Kidney (tissue), 14 donors: Measurements from ENCODE around the gene PCGF1. TPM values are rescaled to one million over a fixed set of nuclear protein-coding genes. Genes with fewer than 3 reads are reported as not detected.

Source experiments
- DNase-seq, 5 donors: peaks; one replicate each; pipeline ENCODE4 v3.0.0-alpha.2; 2013 to 2020
- FAIRE-seq: peaks from 2 replicates; lab custom pipeline; 2012; peaks lifted over from hg19 to GRCh38; lab: Jason Lieb, UNC
- H3K27ac ChIP-seq, 2 donors: one replicate each; pipeline ENCODE4 v1.7.0; 2013; ENCODE audit warnings: low read depth in 2 of 2, low read length in 2 of 2, inconsistent platforms in 1 of 2
- H3K27me3 ChIP-seq: one replicate; pipeline ENCODE4 v1.7.1; 2013; ENCODE audit warnings: low read length, inconsistent platforms; ENCODE audit not compliant: control insufficient read depth, insufficient read depth
- H3K36me3 ChIP-seq, 3 donors: one replicate each; pipeline versions ENCODE4 v1.7.0 to v1.7.1; 2013; ENCODE audit warnings: low read length in 3 of 3, control low read depth in 1 of 3, inconsistent platforms in 1 of 3; ENCODE audit not compliant: insufficient read depth in 3 of 3, control insufficient read depth in 2 of 3
- H3K4me1 ChIP-seq, 3 donors: one replicate each; pipeline versions ENCODE4 v1.7.0 to v1.7.1; 2013; ENCODE audit warnings: low read length in 3 of 3, inconsistent platforms in 1 of 3, low read depth in 1 of 3; ENCODE audit not compliant: control insufficient read depth in 2 of 3, insufficient read depth in 2 of 3
- H3K4me3 ChIP-seq, 3 donors: one replicate each; pipeline versions ENCODE4 v1.7.0 to v1.8.1; 2013; ENCODE audit warnings: low read length in 3 of 3, control low read depth in 1 of 3, inconsistent platforms in 1 of 3
- H3K9ac ChIP-seq, 3 donors: one replicate each; pipeline versions ENCODE4 v1.7.0 to v1.7.1; 2013; ENCODE audit warnings: low read length in 3 of 3, control low read depth in 1 of 3, inconsistent platforms in 1 of 3
- H3K9me3 ChIP-seq, 3 donors: one replicate each; pipeline versions ENCODE4 v1.7.0 to v1.7.1; 2013; ENCODE audit warnings: low read length in 3 of 3, control low read depth in 1 of 3, inconsistent platforms in 1 of 3; ENCODE audit not compliant: control insufficient read depth in 2 of 3, insufficient read depth in 1 of 3
- intact Hi-C: fragments of 100-400 bp; cut with DNase I; formaldehyde crosslinking; loops from one replicate; pipeline ENCODE4 v1.11.1; 2022
- polyA plus RNA-seq: library from polyadenylated mRNA; stranded (reverse); fragments of 350-450 nt; fragmentation: Illumina TruSeq; extraction: RNeasy Lipid Tissue Mini Kit (QIAGEN cat#74804); gene quantifications from one replicate; pipeline ENCODE4 v1.2.3, GENCODE V29; 2014; ENCODE audit warnings: low read depth, low replicate concordance; ENCODE audit not compliant: insufficient read depth
- total RNA-seq: library from RNA; stranded (reverse); fragmentation: NEBNext Ultra II Directional; extraction: Animal tissue kit (Norgen Biotek cat#: 25700); gene quantifications from one replicate; pipeline ENCODE4 v1.2.1, GENCODE V29; 2021
- TF ChIP-seq, protein P1 (sequence below): IDR thresholded peaks from 3 replicates; pipeline ENCODE4 v1.5.1; 2012; ENCODE audit warnings: mild to moderate bottlenecking, moderate library complexity, borderline replicate concordance; ENCODE audit not compliant: insufficient read depth; ENCODE audit errors: extremely low read depth
- donor health status: control.
- donor health status: control.
- donor health status: control.
- donor health status: control.
- donor health status: control.
- donor health status: DM: yes; HTN: yes; CAD: no.
- donor health status: Normal renal cell carcinoma (clear cell type).

PCGF1 gene
- total and polyA plus RNA-seq, 2 donors from 2014 or later: 20.1 to 20.7 TPM

DNA sequence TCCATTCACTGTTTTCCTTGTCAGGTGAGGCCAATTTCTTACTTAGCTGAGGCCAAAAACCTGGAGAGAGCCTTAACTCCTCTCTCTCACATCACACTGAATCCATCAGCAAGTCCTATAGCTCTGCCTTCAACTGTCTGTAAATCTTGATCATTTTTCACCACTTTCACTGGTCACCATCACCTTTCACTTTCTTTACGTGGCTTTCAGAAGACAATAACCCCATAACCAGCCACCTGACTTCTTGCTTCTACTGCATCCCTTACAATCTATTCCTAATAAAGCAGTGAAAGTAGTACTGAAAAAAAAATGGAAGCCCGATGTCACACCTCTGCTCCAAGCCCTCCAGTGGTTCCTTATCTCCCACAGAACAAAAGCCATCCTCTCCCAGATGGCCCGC, 38.5 kb upstream of the PCGF1 start:
- FAIRE-seq (no peak), DNase-seq (no peak)
- Histone ChIP-seq H3K9me3 (no peaks in the 10 kb centered on the region), H3K4me1 (peaks cover 0 to 4% (median 0%) of the 10 kb centered on the region in 3 donors), H3K27ac (no peak overlapping the region), H3K4me3 (no peak overlapping the region), H3K27me3 (no peaks in the 10 kb centered on the region), H3K9ac (no peak overlapping the region), H3K36me3 (no peaks in the 10 kb centered on the region)
- intact Hi-C loops: no loop called here
- TF ChIP-seq, protein P1, sequence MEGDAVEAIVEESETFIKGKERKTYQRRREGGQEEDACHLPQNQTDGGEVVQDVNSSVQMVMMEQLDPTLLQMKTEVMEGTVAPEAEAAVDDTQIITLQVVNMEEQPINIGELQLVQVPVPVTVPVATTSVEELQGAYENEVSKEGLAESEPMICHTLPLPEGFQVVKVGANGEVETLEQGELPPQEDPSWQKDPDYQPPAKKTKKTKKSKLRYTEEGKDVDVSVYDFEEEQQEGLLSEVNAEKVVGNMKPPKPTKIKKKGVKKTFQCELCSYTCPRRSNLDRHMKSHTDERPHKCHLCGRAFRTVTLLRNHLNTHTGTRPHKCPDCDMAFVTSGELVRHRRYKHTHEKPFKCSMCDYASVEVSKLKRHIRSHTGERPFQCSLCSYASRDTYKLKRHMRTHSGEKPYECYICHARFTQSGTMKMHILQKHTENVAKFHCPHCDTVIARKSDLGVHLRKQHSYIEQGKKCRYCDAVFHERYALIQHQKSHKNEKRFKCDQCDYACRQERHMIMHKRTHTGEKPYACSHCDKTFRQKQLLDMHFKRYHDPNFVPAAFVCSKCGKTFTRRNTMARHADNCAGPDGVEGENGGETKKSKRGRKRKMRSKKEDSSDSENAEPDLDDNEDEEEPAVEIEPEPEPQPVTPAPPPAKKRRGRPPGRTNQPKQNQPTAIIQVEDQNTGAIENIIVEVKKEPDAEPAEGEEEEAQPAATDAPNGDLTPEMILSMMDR: no peak

DNA sequence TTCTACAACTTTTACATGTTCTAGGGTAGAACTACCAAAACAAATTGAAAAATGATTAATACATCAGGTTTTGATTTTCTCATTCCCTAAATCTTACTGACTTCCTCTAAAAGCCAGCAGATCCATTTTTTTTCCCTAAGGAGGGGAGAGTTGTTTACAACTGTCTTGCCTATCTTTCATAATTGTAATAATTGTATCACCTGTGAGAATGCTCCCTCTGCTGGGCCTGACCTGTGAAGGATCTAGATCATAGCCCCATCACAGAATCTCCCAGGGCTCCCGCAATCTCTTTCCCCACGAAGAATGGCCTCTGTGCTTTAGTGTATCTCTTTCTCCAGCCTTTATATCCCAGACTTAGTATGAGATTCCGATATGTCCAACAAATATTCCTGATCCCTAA, 37.1 kb upstream of the PCGF1 start:
- Histone ChIP-seq H3K36me3 (no peaks in the 10 kb centered on the region), H3K9ac (no peak overlapping the region), H3K27ac (no peak overlapping the region), H3K4me1 (peaks cover 0 to 4% (median 0%) of the 10 kb centered on the region in 3 donors), H3K4me3 (no peak overlapping the region), H3K9me3 (no peaks in the 10 kb centered on the region), H3K27me3 (no peaks in the 10 kb centered on the region)
- DNase-seq (no peak), FAIRE-seq (no peak)
- intact Hi-C loops: no loop called here
- TF ChIP-seq, protein P1: no peak

DNA sequence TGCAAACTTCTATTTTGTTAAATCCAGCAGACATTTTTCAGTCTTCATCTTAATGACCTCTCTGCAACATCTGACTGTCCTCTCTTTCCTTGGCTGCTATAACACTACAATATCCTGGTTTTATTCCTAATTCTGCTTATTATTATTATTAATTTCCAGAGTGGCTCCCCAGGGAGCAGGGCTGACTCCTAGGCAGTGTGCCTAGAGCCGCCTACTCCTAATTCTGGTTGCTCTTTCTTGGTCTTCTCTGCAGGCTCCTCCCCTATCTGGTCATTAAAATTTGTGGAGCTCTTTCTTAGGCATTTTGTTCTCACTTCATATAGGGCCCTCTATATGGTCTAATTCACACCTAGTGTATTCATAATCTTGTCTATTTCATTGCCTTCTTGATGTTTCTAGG, 35.5 kb upstream of the PCGF1 start:
- intact Hi-C loops: no loop called here
- H3K4me3 ChIP-seq: no peak overlapping the region
- H3K4me1 ChIP-seq: no peaks in the 10 kb centered on the region
- TF ChIP-seq, protein P1: no peak
- H3K9me3 ChIP-seq: no peaks in the 10 kb centered on the region
- no peaks in the 10 kb centered on the region for H3K27me3 ChIP-seq
- H3K9ac ChIP-seq: no peak overlapping the region
- no peak for FAIRE-seq
- no peak for DNase-seq
- no peaks in the 10 kb centered on the region for H3K36me3 ChIP-seq
- no peak overlapping the region for H3K27ac ChIP-seq

DNA sequence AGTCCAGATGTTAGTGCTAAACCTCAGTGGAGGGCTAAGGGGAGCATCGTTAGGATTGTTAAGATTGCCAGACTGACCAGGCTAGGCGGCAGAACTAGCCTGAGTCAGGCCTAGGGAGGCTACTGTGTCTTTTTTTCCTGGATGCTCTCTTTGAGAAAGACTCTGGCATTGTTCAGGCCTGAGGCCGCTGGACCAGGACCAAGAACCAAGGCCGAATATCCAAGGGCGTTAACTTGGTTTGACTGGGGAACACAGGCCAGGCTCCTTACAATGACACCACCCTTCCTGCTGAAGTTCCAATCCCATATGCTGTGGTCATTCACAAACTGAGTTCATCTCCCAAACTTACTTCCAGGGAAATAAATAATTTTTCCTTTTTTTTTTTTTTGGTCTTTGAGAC, 32.8 kb upstream of the PCGF1 start:
- DNase-seq (no peak), FAIRE-seq (no peak)
- TF ChIP-seq, protein P1: no peak
- Histone ChIP-seq H3K27me3 (no peaks in the 10 kb centered on the region), H3K9ac (no peak overlapping the region), H3K4me3 (no peak overlapping the region), H3K27ac (no peak overlapping the region), H3K9me3 (no peaks in the 10 kb centered on the region), H3K36me3 (no peaks in the 10 kb centered on the region), H3K4me1 (no peaks in the 10 kb centered on the region)
- intact Hi-C loops: no loop called here
